ENCODE results near the gene CHAD. TPM values are rescaled to one million over a fixed set of nuclear protein-coding genes. Genes with fewer than 3 reads are reported as not detected.
"Not testable (repeated sequence)": the region's sequence is repeated elsewhere in the genome, so short reads cannot be mapped to it uniquely, and the experiment has no call there.

CHAD gene
- total RNA-seq, 1 donor from 2014 or later, result 2.1 TPM

DNA sequence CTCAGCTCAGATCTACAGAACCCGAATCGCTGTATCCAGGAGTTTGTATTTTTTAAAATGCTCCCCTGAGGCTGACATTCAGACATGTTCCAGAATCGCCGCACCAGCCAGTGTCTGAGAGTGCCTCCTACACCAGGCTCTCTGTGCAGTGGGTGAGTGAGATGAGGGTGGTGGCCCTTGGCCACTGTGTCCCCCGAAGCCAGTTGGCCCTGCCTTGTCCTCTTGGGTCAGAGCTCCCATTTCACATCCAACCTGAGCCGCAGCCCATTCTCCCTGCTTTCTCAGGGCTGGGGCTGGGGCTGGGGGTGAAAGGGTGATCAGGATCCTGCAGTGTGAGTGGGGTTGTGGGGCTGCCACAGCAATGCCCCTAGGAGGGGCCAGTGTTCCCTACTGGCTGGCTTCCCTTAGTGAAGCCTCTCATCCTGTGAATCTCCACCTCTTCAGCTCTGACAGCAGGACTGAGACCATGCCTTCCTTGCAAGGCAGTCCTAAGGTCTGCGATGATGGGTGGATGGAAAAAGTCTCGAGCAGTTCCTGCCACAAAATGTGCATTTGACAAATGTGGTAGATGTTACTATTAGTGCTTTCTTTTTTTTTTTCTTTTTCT lies 26.6 kb upstream of the CHAD start:
- DNase-seq (ENCODE audit: low spot score), result no peak

DNA sequence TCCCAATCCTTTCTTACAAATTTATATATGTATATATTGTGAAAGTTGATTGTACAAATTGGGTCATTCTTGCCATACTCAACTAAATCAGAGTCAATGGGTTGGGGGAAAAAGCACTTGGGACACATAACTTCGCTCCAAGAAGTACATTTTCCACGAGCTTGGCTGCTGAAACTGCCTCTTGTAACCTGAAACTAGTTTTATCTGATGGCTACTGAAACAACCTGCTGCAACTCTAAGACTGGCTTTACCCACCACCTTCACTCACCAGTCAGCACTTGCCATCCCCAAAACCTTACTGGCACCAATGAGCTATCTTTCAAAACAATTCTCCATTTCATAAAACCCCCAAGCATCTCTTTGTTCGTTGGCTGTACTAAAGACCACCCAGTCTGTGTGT lies 25.1 kb upstream of the CHAD start:
- no peak for DNase-seq (ENCODE audit: low spot score)

DNA sequence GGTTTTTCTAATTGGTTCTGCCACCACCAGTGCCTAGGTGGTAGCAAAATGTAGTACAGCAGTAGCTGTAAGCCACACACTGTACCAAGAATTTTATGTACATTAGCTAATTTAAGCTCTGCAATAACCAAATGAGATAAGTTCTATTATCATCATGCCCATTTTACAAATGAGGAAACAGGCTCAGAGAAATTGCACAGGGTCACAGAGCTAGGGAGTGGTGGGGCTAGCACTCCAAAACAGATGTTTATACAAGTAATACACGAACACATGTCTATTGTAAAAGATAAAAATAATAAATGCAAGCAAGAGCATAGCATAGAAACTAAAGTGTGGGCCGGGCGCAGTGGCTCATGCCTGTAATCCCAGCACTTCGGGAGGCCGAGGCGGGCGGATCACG lies 23.5 kb upstream of the CHAD start:
- no peak for DNase-seq (ENCODE audit: low spot score)

DNA sequence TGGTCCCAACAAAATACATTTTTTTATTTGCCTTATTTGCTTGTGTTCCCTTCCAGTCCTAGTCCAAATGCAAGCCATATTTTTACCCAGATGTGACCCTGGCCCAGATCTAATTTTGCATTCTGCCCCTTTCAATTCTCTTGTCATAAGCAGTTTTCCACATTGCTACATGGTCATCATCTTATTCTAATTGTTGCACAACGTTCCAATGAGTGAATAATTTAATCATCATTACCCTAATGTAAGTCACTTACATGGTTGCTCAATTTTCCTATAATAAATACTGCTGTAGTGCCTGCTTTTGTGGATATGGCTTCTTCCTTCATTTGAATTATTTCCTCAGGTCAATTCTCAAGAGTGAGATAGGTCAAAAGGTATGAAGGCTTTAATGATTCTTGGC lies 22.8 kb upstream of the CHAD start:
- no peak for DNase-seq (ENCODE audit: low spot score)

DNA sequence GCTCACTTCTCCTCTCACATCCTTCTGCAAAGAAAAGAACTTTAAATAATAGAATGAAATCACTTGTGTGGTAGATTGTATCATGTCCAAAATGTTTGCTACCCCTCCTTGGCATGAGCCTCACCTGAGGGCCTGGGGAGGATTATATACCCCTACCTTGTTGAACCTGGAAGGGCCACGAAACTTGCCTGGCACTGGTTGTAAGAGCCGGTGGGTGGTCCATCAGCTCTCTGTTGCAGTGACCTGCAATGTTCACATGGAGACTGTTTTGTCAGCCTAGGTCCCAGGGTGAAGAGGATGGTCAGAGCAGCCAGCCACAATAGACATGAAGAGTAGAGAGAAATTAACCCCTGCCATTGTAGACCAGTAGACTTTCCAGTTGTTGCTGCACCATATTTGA lies 20.2 kb upstream of the CHAD start:
- DNase-seq (ENCODE audit: low spot score), result no peak

DNA sequence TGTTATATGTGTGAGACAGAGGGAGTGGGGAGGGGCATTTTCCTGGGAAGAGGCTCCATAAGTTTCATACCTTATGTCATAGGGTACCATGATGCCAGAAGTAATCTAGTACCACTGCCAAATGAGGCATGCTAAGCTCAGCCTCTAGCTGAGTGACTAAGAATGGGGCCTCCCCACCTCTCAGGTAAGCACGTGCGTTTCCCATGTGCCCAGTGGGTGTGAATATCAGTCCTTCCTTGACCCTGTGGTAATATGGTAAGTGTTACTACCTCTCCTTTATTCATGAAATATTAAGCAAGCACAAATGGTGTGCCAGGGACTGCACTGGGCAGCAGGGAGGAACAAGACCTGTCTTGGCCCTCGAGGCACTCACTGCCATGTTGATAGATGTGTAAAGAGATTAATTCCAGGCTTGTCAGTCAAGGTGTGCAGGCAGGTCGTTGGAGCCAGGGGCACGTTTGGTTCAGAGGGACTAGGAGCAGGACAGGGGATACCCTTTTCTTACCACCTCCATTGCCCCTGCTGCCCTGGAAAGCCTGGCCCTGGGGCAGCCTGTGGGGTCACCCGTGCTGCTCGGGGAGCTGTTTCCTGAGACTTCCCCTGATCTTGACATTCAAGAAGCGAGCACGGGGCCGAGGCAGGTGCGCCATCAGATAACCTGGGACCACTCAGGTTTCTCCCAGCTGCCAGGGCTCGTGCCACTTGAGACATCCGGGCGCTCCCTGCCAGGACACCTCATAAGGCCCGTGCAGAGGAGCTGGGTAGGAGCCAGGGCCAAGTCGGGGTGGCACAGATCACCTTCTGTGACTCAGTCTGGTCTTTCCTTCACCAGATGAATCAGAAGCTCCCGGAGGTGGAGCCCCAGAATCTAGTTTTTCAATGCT lies 18.8 kb upstream of the CHAD start:
- DNase-seq (ENCODE audit: low spot score), result peak; percentile 45

DNA sequence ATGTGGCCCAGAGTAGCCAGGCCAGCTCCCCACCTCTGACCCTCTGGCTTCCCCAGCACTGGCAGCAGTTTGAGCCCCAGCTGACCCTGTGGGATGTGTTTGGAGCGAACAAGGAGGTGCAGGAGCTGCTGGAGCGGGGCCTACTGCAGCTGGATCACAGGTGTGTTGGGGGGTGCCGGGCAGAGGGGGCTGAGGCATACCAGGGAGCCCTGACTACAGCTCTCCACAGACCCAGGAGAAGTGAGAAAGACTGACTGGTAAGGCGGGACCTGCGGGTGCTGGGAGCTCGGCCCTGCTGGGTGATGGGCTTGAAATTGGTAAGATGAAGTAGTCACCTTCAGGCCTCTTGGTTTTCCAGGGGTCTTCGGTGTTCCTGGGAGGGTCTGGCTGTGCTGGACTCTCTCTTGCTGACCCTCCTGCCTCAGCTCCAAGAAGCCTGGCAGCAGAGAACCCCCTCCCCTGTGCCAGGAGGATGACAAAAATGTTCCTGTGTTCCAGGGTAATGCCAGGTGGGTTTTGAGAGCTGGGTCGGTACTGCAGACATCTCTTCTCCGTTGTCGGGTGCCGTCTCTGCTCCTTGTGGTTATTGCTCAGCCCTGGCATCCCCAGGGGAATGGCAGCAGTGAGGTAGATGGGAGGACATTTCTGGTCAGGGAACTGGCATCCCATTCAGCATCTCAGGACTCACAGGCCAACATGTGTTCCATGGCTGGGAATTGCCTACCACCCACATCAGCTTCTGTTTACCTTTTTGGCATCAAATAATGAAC lies 15.9 kb upstream of the CHAD start:
- no peak for DNase-seq (ENCODE audit: low spot score)

DNA sequence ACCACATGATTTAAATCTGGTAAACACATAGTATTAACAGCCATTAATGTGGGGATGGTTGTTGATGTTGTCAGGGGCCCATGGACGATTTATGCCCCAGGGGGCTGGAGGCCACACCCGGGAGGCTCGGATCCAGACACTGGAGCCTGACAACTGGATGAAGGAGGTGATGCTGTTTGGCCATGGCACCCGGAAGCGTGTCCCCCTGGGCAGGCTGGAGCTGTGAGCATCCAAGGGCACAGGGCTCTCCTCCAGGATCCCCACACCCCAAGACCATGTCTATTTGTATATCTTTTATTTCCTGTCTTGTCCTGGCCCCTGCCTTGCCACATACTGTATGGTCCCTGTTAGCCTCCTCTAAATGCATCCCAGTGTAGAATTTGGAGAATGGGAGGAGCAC lies 14.6 kb upstream of the CHAD start:
- DNase-seq (ENCODE audit: low spot score), result no peak

DNA sequence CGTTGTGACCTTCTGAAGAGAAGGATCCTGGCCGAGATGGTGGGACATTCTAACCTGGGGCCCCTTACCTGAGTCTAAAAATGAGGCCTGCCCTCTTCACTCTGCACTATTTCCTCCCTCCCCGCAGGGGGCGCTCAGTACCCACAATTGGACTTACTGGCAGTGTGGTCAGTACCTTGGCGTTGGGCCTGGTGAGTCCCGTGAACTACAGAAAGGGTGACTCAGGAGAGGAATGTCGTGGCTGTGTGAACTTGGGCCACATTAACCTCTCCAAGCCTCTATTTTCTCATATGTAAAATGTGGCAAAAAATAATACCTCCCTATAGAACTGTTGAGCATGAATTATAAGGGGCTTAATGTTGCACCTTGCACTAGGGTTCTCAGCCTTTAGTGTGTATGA lies 13.8 kb upstream of the CHAD start:
- DNase-seq (ENCODE audit: low spot score), result peak; percentile 95

DNA sequence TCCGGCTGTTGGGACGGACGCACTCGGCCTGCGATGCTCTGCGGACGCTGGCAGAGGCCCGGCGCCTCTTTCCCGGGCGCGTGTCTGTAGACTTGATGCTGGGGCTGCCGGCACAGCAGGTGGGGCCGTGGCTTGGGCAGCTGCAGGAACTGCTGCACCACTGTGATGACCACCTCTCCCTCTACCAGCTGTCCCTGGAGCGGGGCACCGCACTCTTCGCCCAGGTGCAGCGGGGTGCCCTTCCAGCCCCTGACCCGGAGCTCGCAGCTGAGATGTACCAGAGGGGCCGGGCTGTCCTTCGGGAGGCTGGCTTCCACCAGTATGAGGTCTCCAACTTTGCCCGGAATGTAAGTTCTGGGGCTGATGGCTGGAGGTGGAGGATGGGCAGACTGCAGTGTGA lies 13.4 kb upstream of the CHAD start:
- no peak for DNase-seq (ENCODE audit: low spot score)

DNA sequence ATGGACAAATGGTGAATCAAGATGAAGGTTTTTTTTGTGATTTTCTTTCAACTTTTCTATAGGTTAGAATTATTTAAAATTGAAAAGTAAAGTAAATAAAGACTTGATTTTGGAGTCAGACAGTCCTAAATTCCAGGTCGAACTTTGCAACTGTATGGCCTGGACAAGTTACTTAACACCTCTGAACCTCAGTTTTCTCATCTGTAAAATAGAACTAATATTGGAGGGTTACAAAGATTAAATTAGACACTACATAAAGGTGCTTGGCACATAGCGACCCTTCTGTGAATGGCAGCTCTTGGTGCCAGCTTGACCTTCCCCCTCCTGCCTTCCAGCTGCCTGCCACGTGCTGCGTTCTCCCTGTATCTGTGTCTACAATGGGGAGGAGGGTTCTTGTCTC lies 13.0 kb upstream of the CHAD start:
- no peak for DNase-seq (ENCODE audit: low spot score)

DNA sequence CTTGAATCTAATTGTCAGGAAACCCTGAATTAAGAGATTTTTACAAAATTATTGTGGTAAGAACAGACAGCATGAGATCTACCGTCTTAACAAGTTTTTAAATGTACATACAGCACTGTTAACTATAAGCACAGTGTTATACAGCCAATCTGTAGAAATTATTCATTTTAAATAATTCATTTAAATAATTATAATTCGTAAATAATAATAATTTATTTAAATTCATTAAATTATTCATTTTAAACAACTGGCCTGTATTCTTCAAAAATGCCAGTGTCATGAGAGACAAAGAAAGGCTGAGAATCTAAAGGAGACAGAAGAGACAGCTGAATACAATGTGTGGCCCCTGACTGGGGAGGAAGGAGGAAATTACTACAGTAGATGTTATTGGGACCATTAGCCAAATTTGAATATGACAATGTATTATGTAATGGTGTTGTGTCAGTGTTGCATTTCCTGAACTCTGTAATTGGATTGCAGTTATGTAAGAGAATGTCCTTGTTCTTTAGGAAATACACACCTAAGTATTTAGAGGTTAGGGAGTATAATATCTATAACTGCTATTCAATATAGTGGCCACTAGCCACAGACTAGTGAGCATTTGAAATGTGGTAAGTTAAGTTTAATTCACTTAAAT lies 12.3 kb upstream of the CHAD start:
- no peak for DNase-seq (ENCODE audit: low spot score)

DNA sequence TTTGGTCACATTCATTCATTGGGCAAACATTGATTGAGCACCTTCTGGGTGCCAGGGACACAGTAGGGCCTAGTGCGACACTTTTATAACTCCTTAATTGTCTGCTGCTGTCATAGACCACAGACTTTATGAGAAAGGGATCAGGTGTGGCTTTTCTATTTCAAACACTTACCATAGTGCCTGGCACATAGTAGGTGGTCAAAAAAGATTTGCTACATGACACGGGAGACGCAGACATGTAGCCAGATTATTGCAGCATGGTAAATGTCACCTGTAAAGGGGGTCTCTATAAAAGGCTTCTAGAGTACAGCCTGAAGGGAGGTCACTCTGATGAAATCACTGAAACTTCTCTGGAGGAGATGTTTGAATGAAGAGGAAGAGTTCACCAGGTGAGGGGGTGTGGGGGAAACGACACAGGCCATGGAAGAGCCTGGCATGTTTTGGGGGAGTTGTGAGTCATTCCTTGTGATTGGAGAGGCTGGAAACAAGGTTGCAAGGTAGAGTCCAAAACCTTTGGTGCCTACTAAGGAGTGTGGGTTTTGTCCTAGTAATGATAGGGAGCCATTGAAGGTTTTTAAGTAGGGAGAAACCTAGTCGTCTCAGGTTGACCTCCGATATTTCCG lies 11.6 kb upstream of the CHAD start:
- no peak for DNase-seq (ENCODE audit: low spot score)

DNA sequence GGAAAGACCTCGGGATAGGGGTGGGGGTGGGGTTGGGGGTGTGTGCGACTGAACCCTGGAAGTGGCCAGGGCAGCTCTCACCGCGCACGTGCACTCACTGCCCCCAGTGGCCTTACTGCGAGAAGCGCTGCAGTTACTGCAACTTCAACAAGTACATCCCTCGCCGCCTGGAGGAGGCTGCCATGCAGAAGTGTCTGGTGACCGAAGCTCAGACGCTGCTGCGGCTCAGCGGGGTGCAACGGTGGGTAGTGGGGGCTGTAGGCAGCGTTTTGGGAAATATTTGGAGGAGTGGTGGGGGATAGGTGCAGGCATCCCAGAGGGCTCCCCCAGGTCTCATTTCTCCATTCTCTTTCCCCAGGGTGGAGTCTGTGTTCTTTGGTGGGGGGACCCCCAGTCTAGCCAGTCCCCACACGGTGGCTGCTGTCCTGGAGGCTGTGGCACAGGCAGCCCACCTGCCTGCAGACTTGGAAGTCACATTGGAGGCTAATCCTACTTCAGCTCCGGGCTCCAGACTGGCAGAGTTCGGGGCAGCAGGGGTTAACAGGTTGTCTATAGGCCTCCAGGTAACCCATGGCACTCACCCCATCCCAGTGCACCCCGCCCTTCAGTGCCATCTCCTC lies 11.0 kb upstream of the CHAD start:
- DNase-seq (ENCODE audit: low spot score), result peak; percentile 65

DNA sequence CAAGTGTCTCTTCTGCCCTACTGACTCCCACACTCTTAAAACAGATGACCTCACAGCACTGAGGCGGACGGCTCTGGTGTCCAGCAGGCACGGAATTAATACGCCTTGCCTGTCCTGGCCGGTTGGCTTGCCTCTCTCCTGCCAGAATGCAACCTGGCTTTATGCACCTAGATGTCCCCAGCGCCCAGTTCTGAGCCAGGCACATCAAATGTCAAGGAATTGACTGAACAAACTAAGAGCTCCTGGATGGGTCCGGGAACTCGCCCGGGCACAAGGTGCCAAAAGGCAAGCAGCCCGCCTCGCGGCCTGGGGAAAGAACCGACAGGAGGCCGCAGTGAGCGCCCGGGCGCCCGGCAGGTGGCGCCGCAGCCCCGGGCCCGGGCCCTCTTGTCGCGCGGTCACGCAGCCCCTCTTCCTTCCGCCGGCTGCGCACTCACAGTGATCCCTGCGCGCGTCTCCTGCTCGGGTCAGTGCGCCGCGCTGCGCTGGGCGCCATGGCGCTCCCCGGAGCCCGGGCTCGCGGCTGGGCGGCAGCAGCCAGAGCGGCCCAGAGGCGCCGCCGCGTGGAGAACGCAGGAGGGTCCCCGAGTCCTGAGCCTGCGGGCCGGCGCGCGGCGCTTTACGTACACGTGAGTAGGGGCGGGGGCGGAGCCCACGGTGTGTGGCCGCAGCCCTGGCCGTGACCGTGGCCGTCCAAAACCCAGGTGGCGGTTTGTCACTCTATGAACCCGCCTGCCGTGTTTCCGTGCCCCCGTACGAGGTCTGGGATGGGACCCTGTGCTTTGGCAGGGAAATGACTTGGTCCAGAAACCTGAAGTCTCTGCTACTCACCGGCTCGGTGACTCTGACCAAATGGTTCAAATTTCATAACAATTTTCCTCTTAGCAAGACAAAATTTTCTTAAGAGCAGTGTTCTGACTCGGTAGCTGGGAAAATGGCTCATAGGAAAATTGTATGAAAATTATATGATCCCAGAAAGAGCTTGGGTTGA lies 10.0 kb upstream of the CHAD start, which contains the start of gene RSAD1:
RSAD1 (plus strand) TSS at position 470 of the 991 bp plus-strand sequence; CDS start at position 495, 25 bp downstream.
- DNase-seq (ENCODE audit: low spot score), result peak; percentile 86

DNA sequence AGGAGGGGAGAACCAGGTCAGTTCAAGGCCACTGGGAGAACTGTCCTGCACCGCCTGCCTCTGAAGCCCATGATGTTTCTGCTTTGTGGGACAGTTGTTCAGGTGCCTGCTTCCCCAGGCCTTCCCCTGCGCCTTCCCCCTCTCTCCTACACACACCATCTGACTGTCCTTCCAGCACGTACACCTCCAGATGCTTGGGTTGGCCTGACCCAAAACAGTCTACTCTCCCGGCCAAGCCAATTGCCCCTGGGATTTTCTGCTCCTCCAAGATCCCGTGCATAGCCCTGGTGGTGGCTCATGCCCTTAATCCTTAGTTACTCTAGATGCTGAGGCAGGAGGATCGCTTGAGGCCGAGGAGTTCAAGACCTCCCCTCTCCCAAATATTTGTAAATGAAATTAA lies 9.3 kb upstream of the CHAD start:
- DNase-seq (ENCODE audit: low spot score), result no peak

DNA sequence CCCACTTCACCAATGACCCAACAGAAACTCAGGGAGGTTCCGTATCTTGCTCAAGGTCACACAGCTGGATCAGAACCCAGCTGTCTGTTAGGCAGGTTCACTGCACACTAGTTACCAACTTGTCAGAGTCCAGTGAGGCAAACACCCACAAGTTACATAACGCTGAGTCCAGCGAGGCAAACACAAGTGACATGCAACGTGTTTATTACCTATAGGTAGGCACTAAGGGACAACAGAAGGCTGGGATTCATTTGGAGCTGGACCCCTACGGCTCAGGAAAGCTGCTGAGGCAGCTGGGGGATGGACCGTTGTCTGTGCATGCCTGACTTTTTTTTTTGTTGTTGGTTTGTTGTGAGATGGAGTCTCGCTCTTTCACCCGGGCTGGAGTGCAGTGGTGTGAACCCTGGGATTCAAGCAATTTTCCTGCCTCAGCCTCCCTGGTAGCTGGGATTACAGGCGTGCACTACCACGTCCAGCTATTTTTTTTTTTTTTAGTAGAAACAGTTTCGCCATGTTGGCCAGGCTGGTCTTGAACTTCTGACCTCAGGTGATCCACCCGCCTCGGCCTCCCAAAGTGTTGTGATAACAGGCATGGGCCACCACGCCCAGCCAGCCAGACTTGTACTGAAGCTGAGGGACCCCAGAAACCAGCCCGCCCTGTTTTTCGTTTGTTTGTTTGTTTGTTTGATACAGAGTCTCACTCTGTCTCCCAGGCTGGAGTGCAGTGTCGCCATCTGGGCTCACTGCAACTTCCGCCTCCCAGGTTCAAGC lies 8.1 kb upstream of the CHAD start:
- DNase-seq (ENCODE audit: low spot score), result no peak

DNA sequence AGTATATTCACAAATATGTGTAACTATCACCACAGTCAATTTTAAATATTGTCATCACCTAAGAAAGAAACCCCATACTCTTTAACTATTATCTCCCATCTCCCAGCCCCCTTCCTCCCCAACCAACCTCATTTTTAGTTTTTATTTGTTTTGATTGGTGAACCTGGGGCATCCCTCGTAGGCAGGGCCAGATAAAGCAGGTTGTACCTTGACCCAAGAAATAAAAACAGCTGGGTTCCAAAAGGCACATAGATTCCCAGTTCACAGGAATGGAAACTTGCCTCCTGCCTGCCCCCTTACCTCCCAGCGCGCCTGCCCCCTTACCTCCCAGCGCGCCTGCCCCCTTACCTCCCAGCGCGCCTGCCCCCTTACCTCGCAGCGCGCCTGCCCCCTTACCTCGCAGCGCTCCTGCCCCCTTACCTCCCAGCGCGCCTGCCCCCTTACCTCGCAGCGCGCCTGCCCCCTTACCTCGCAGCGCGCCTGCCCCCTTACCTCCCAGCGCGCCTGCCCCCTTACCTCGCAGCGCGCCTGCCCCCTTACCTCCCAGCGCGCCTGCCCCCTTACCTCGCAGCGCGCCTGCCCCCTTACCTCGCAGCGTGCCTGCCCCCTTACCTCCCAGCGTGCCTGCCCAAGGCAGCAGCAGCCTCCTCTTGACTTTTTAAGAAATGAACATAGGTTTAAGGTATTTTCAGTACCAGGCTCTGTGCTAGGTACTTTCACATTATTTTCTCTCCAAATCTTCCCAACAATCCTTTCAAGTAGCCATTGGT lies 7.3 kb upstream of the CHAD start:
- DNase-seq (ENCODE audit: low spot score), result not testable (repeated sequence)

Measured in mucosa of gallbladder (tissue), 1 donor.